ENCODE results near the gene IL17RD.

The IL17RD gene

GRCh38 chr3:57160765-57161538, 4.2 kb downstream of the IL17RD start:
- TF ChIP-seq, protein P1, sequence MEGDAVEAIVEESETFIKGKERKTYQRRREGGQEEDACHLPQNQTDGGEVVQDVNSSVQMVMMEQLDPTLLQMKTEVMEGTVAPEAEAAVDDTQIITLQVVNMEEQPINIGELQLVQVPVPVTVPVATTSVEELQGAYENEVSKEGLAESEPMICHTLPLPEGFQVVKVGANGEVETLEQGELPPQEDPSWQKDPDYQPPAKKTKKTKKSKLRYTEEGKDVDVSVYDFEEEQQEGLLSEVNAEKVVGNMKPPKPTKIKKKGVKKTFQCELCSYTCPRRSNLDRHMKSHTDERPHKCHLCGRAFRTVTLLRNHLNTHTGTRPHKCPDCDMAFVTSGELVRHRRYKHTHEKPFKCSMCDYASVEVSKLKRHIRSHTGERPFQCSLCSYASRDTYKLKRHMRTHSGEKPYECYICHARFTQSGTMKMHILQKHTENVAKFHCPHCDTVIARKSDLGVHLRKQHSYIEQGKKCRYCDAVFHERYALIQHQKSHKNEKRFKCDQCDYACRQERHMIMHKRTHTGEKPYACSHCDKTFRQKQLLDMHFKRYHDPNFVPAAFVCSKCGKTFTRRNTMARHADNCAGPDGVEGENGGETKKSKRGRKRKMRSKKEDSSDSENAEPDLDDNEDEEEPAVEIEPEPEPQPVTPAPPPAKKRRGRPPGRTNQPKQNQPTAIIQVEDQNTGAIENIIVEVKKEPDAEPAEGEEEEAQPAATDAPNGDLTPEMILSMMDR (IDR thresholded peaks at IDR 0.05; ENCODE audit: control insufficient read depth, insufficient read depth, low read depth, low read length, missing control alignments) = no peak
- DNase-seq (ENCODE audit: low read depth) = peak; percentile 17
- no peak overlapping the region for H3K4me3 ChIP-seq (ENCODE audit: control insufficient read depth, low read depth, low read length)

GRCh38 chr3:57160076-57160764, 4.9 kb downstream of the IL17RD start:
- no peak overlapping the region for H3K4me3 ChIP-seq (ENCODE audit: control insufficient read depth, low read depth, low read length)
- no peak for DNase-seq (ENCODE audit: low read depth)
- TF ChIP-seq, protein P1 (IDR thresholded peaks at IDR 0.05; ENCODE audit: control insufficient read depth, insufficient read depth, low read depth, low read length, missing control alignments) = no peak

GRCh38 chr3:57158813-57159738, 6.1 kb downstream of the IL17RD start:
- TF ChIP-seq, protein P1 (IDR thresholded peaks at IDR 0.05; ENCODE audit: control insufficient read depth, insufficient read depth, low read depth, low read length, missing control alignments) = no peak
- no peak for DNase-seq (ENCODE audit: low read depth)
- H3K4me3 ChIP-seq (ENCODE audit: control insufficient read depth, low read depth, low read length) = no peak overlapping the region

DNA sequence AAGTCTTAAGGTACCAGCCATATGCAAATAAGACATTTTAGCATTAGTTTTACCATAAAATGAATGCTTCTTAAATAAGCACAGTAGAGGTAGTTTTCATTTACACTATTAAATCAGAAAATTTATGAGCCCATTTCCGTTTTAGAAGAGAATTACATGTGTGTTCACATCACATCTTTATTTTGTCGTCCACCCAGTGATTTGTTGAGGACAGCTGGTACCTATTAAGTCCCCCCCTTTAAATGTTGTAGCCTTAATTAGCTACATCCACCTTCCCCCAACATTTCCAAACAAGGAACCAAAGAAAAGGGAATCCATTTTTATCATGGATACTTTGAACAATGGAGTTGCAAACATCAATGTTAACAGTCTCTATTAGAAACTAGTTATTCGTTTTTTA, 6.8 kb downstream of the IL17RD start:
- TF ChIP-seq, protein P1 (IDR thresholded peaks at IDR 0.05; ENCODE audit: control insufficient read depth, insufficient read depth, low read depth, low read length, missing control alignments) = no peak
- no peak for DNase-seq (ENCODE audit: low read depth)
- H3K4me3 ChIP-seq (ENCODE audit: control insufficient read depth, low read depth, low read length) = no peak overlapping the region

DNA sequence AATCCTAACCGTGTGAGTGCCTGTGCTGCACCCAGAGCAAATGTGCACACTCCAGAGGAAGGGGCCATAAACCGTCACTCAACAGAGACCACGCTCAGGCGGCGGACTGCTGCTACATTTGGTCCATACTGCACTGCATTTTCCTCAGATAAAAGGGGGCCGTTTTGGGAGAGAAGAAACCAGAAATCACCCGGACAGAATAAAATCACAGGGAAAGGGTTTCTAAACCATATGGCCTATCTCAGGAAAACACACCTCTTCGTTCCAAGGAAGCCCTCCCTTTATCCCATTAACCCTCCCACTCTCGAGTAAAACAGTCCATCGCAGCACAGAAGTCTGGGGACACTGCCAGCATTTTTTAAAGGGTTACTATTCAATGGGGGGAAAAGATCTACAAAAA, 7.6 kb downstream of the IL17RD start:
- H3K4me3 ChIP-seq (ENCODE audit: control insufficient read depth, low read depth, low read length) = no peak overlapping the region
- no peak for DNase-seq (ENCODE audit: low read depth)
- TF ChIP-seq, protein P1 (IDR thresholded peaks at IDR 0.05; ENCODE audit: control insufficient read depth, insufficient read depth, low read depth, low read length, missing control alignments) = no peak

DNA sequence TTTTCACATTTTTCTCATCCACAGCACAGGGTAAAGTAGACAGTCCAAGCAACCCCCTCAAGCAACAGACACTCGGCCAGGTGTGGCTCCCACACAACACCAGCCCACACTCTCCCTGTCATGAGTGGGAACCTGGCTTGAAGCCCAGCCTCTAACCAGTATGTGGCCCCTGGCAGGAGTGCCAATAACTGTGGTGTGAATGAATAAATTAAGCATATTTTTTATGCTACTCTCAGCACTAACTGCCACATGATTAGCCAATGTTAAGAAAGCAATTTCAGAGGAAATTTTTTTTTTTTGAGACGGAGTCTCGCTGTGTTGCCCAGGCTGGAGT, 9.9 kb downstream of the IL17RD start:
- H3K4me3 ChIP-seq (ENCODE audit: control insufficient read depth, low read depth, low read length) = no peak overlapping the region
- DNase-seq (ENCODE audit: low read depth) = no peak
- TF ChIP-seq, protein P1 (IDR thresholded peaks at IDR 0.05; ENCODE audit: control insufficient read depth, insufficient read depth, low read depth, low read length, missing control alignments) = no peak
